HCT116 (cell line): ENCODE data around the gene TMCC1.
"Not testable (repeated sequence)": the region's sequence is repeated elsewhere in the genome, so short reads cannot be mapped to it uniquely, and the experiment has no call there.

Experiments used
- CBX3 ChIP-seq: IDR thresholded peaks from 2 replicates; pipeline ENCODE4 v1.6.1; 2012; ENCODE audit warnings: low read depth
- CEBPB ChIP-seq: IDR thresholded peaks from 2 replicates; pipeline ENCODE4 v1.6.1; 2012; ENCODE audit warnings: low read depth
- FOSL1 ChIP-seq: IDR thresholded peaks from 2 replicates; pipeline ENCODE4 v1.6.1; 2012; ENCODE audit warnings: low read depth
- POLR2A ChIP-seq: IDR thresholded peaks from 2 replicates; pipeline ENCODE4 v1.7.0; 2011; ENCODE audit warnings: borderline replicate concordance; ENCODE audit not compliant: insufficient read depth, insufficient read length; ENCODE audit errors: extremely low read depth
- RAD21 ChIP-seq: IDR thresholded peaks from 2 replicates; pipeline ENCODE4 v1.6.1; 2012; ENCODE audit warnings: low read depth, mild to moderate bottlenecking
- TF ChIP-seq, protein P1 (sequence below): IDR thresholded peaks from 2 replicates; pipeline ENCODE4 v1.6.1; 2012
- TF ChIP-seq, protein P2 (sequence below), 3 experiments: fragments of 200-600 bp in 1 of 3; sonication (generic) in 1 of 3; IDR thresholded peaks in 2 of 3; conservative IDR thresholded peaks in 1 of 3; 2 replicates each; pipeline ENCODE4 v1.5.1; 2012 to 2017; ENCODE audit warnings: low read depth in 2 of 3, low read length in 2 of 3, antibody characterized with exemption in 1 of 3, borderline replicate concordance in 1 of 3, control low read depth in 1 of 3, mild to moderate bottlenecking in 1 of 3, mixed read lengths in 1 of 3, mixed run types in 1 of 3, moderate library complexity in 1 of 3; ENCODE audit not compliant: insufficient read depth in 1 of 3
- TF ChIP-seq, protein P3 (sequence below): IDR thresholded peaks from 2 replicates; pipeline ENCODE4 v1.6.1; 2011; ENCODE audit warnings: mild to moderate bottlenecking, low read length, moderate library complexity; ENCODE audit not compliant: insufficient replicate concordance; ENCODE audit errors: extremely low read depth

- TF ChIP-seq, protein P1, sequence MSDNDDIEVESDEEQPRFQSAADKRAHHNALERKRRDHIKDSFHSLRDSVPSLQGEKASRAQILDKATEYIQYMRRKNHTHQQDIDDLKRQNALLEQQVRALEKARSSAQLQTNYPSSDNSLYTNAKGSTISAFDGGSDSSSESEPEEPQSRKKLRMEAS: not testable (repeated sequence)
- TF ChIP-seq, protein P2, sequence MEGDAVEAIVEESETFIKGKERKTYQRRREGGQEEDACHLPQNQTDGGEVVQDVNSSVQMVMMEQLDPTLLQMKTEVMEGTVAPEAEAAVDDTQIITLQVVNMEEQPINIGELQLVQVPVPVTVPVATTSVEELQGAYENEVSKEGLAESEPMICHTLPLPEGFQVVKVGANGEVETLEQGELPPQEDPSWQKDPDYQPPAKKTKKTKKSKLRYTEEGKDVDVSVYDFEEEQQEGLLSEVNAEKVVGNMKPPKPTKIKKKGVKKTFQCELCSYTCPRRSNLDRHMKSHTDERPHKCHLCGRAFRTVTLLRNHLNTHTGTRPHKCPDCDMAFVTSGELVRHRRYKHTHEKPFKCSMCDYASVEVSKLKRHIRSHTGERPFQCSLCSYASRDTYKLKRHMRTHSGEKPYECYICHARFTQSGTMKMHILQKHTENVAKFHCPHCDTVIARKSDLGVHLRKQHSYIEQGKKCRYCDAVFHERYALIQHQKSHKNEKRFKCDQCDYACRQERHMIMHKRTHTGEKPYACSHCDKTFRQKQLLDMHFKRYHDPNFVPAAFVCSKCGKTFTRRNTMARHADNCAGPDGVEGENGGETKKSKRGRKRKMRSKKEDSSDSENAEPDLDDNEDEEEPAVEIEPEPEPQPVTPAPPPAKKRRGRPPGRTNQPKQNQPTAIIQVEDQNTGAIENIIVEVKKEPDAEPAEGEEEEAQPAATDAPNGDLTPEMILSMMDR (IDR thresholded peaks at IDR 0.05 in 2 of 3, conservative IDR thresholded peaks at IDR 0.05 in 1 of 3; ENCODE audit: borderline replicate concordance in 1 of 3, insufficient read depth in 1 of 3, low read depth in 2 of 3, low read length in 2 of 3): not testable (repeated sequence)
- TF ChIP-seq POLR2A, CBX3, FOSL1, CEBPB, RAD21: not testable (repeated sequence)
- TF ChIP-seq, protein P3, sequence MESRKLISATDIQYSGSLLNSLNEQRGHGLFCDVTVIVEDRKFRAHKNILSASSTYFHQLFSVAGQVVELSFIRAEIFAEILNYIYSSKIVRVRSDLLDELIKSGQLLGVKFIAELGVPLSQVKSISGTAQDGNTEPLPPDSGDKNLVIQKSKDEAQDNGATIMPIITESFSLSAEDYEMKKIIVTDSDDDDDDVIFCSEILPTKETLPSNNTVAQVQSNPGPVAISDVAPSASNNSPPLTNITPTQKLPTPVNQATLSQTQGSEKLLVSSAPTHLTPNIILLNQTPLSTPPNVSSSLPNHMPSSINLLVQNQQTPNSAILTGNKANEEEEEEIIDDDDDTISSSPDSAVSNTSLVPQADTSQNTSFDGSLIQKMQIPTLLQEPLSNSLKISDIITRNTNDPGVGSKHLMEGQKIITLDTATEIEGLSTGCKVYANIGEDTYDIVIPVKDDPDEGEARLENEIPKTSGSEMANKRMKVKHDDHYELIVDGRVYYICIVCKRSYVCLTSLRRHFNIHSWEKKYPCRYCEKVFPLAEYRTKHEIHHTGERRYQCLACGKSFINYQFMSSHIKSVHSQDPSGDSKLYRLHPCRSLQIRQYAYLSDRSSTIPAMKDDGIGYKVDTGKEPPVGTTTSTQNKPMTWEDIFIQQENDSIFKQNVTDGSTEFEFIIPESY: not testable (repeated sequence)
Measured at GRCh38 chr3:129856790-129857189, 36.7 kb downstream of the TMCC1 start.
